Measurements from ENCODE around the gene SCRN3. TPM values are rescaled to one million over a fixed set of nuclear protein-coding genes. Genes with fewer than 3 reads are reported as not detected.
"Not testable (repeated sequence)": the region's sequence is repeated elsewhere in the genome, so short reads cannot be mapped to it uniquely, and the experiment has no call there.

Gene SCRN3
- total RNA-seq, 1 experiment from 2014 or later: 28.6 TPM

DNA sequence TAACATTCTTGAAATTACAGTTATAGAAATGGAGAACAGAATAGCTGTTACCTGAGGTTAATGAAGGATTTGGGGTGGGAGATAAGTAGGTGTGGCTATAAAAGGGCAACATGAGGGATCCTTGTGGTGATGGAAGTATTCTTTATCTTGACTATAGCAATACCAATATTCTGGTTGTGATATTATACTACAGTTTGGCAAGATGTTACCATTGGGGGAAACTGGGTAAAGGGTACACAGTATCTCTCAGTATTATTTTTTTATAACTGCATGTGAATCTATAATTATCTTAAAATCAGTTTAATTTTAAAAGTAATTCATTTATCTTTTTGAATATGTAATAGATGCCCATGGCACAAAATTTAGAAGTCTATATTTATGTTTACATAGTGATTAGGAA is 8.1 kb downstream of the SCRN3 start:
- no peak for DNase-seq (ENCODE audit: low spot score)
- Histone ChIP-seq H3K36me3 (ENCODE audit: insufficient read depth, low read length, poor library complexity, severe bottlenecking) (peaks cover 4% of the 10 kb centered on the region), H3K4me1 (ENCODE audit: insufficient read depth, low read length, poor library complexity, severe bottlenecking) (no peaks in the 10 kb centered on the region), H3K4me3 (ENCODE audit: low read depth, low read length, poor library complexity, severe bottlenecking) (no peak overlapping the region), H3K9me3 (ENCODE audit: low read depth, low read length, poor library complexity, severe bottlenecking) (no peaks in the 10 kb centered on the region), H3K27ac (ENCODE audit: low read depth, low read length, poor library complexity, severe bottlenecking) (no peak overlapping the region), H3K27me3 (replicated peaks; ENCODE audit: insufficient read depth, low read depth, low read length, poor library complexity) (no peaks in the 10 kb centered on the region)
- TF ChIP-seq EZH2 (IDR thresholded peaks at IDR 0.05; ENCODE audit: borderline replicate concordance, low read depth, low read length, poor library complexity, severe bottlenecking): no peak
- TF ChIP-seq, protein P1, sequence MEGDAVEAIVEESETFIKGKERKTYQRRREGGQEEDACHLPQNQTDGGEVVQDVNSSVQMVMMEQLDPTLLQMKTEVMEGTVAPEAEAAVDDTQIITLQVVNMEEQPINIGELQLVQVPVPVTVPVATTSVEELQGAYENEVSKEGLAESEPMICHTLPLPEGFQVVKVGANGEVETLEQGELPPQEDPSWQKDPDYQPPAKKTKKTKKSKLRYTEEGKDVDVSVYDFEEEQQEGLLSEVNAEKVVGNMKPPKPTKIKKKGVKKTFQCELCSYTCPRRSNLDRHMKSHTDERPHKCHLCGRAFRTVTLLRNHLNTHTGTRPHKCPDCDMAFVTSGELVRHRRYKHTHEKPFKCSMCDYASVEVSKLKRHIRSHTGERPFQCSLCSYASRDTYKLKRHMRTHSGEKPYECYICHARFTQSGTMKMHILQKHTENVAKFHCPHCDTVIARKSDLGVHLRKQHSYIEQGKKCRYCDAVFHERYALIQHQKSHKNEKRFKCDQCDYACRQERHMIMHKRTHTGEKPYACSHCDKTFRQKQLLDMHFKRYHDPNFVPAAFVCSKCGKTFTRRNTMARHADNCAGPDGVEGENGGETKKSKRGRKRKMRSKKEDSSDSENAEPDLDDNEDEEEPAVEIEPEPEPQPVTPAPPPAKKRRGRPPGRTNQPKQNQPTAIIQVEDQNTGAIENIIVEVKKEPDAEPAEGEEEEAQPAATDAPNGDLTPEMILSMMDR (conservative IDR thresholded peaks at IDR 0.05; ENCODE audit: low read depth, low read length): no peak
- CTCF ChIA-PET: no interaction called here
- intact Hi-C loops (cut with micrococcal nuclease; ENCODE audit: unreplicated experiment): no loop called here
- POLR2A ChIA-PET (ENCODE audit: low non-redundant PET): no interaction called here
- BruUV-seq (replicated peaks): no TSS peak

DNA sequence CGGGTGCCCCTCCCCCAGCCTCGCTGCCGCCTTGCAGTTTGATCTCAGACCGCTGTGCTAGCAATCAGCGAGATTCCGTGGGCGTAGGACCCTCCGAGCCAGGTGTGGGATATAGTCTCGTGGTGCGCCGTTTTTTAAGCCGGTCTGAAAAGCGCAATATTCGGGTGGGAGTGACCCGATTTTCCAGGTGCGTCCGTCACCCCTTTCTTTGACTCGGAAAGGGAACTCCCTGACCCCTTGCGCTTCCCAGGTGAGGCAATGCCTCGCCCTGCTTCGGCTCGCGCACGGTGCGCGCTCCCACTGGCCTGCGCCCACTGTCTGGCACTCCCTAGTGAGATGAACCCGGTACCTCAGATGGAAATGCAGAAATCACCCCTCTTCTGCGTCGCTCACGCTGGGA is 14.5 kb downstream of the SCRN3 start:
- H3K9me3 ChIP-seq (ENCODE audit: low read depth, low read length, poor library complexity, severe bottlenecking); CTCF ChIA-PET; H3K4me1 ChIP-seq (ENCODE audit: insufficient read depth, low read length, poor library complexity, severe bottlenecking); DNase-seq (ENCODE audit: low spot score); H3K36me3 ChIP-seq (ENCODE audit: insufficient read depth, low read length, poor library complexity, severe bottlenecking); POLR2A ChIA-PET (ENCODE audit: low non-redundant PET); intact Hi-C loops (cut with micrococcal nuclease; ENCODE audit: unreplicated experiment); H3K27me3 ChIP-seq (replicated peaks; ENCODE audit: insufficient read depth, low read depth, low read length, poor library complexity); BruUV-seq (replicated peaks); H3K27ac ChIP-seq (ENCODE audit: low read depth, low read length, poor library complexity, severe bottlenecking); H3K4me3 ChIP-seq (ENCODE audit: low read depth, low read length, poor library complexity, severe bottlenecking): not testable (repeated sequence)

DNA sequence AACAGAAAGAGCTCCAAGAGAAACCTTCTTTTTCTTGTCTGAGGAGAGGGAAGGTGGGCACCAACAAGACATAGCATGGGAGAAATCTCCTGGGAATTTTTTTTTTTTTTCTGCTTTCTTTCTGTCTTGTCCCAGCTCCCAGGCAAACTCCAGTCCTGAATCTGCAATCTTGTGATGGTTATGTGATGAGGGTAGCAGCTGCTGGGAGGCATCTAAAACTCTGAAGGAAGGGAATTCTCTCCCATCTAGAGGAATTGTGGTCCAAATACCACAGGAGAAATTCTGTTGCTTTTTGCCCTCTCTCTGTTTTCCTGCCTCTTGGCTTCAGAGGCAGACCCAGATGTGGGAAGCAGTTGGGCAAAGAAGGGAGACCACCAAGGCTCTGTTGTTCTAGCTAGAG is 16.7 kb downstream of the SCRN3 start:
- BruUV-seq (replicated peaks): no TSS peak
- H3K4me3 ChIP-seq (ENCODE audit: low read depth, low read length, poor library complexity, severe bottlenecking): no peak overlapping the region
- CTCF ChIA-PET: no interaction called here
- no peak overlapping the region for H3K27ac ChIP-seq (ENCODE audit: low read depth, low read length, poor library complexity, severe bottlenecking)
- DNase-seq (ENCODE audit: low spot score): no peak
- no peaks in the 10 kb centered on the region for H3K9me3 ChIP-seq (ENCODE audit: low read depth, low read length, poor library complexity, severe bottlenecking)
- H3K36me3 ChIP-seq (ENCODE audit: insufficient read depth, low read length, poor library complexity, severe bottlenecking): no peaks in the 10 kb centered on the region
- POLR2A ChIA-PET (ENCODE audit: low non-redundant PET): no interaction called here
- intact Hi-C loops (cut with micrococcal nuclease; ENCODE audit: unreplicated experiment): no loop called here
- H3K4me1 ChIP-seq (ENCODE audit: insufficient read depth, low read length, poor library complexity, severe bottlenecking): no peaks in the 10 kb centered on the region
- no peaks in the 10 kb centered on the region for H3K27me3 ChIP-seq (replicated peaks; ENCODE audit: insufficient read depth, low read depth, low read length, poor library complexity)
- TF ChIP-seq EZH2 (IDR thresholded peaks at IDR 0.05; ENCODE audit: borderline replicate concordance, low read depth, low read length, poor library complexity, severe bottlenecking): no peak
- TF ChIP-seq, protein P1 (conservative IDR thresholded peaks at IDR 0.05; ENCODE audit: low read depth, low read length): no peak

DNA sequence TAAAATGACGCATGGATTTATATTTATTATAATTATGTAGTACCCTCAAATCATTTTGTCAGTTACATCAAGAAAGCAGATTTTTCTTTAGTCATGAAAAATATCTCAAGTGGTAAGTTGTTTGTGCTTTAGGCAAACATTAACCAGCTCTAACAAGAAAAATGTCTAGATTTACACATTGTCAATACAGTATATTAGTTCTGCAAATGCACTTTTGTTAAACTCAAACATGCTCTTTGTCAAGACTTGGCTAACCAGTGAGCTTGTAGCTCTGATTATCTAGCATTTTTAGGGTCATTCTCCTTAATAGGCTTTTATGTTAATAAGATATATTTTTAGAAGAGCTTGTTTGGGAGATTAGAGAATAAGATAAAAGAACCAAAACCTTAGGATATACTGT is 32.7 kb downstream of the SCRN3 start:
- CTCF ChIA-PET: no interaction called here
- no peaks in the 10 kb centered on the region for H3K4me1 ChIP-seq (ENCODE audit: insufficient read depth, low read length, poor library complexity, severe bottlenecking)
- no peak for TF ChIP-seq EZH2 (IDR thresholded peaks at IDR 0.05; ENCODE audit: borderline replicate concordance, low read depth, low read length, poor library complexity, severe bottlenecking)
- TF ChIP-seq, protein P1 (conservative IDR thresholded peaks at IDR 0.05; ENCODE audit: low read depth, low read length): no peak
- POLR2A ChIA-PET (ENCODE audit: low non-redundant PET): no interaction called here
- DNase-seq (ENCODE audit: low spot score): no peak
- no peaks in the 10 kb centered on the region for H3K27me3 ChIP-seq (replicated peaks; ENCODE audit: insufficient read depth, low read depth, low read length, poor library complexity)
- intact Hi-C loops (cut with micrococcal nuclease; ENCODE audit: unreplicated experiment): no loop called here
- H3K36me3 ChIP-seq (ENCODE audit: insufficient read depth, low read length, poor library complexity, severe bottlenecking): no peaks in the 10 kb centered on the region
- H3K27ac ChIP-seq (ENCODE audit: low read depth, low read length, poor library complexity, severe bottlenecking): no peak overlapping the region
- BruUV-seq (replicated peaks): no TSS peak
- H3K4me3 ChIP-seq (ENCODE audit: low read depth, low read length, poor library complexity, severe bottlenecking): no peak overlapping the region
- H3K9me3 ChIP-seq (ENCODE audit: low read depth, low read length, poor library complexity, severe bottlenecking): no peaks in the 10 kb centered on the region

All from A673 (cell line).